GM13977 (cell line): ENCODE data around the gene PCSK1.

Experiments
- DNase-seq: peaks from one replicate; pipeline ENCODE4 v3.0.0; 2012; ENCODE audit warnings: low spot score
- in situ Hi-C: fragments of 300-500 bp; cut with MboI; formaldehyde crosslinking; loops from one replicate; pipeline ENCODE4 v1.12.0; 2022; ENCODE audit warnings: low sequenced_read_pairs, low pct_unique_long_range_greater_than_20kb, mixed read lengths, inconsistent platforms; ENCODE audit not compliant: unreplicated experiment
- TF ChIP-seq, protein P1 (sequence below): IDR thresholded peaks from 2 replicates; pipeline ENCODE4 v1.5.1; 2012; ENCODE audit warnings: mild to moderate bottlenecking, control low read depth; ENCODE audit not compliant: insufficient read depth; ENCODE audit errors: extremely low read depth, missing control alignments

PCSK1 gene

DNA sequence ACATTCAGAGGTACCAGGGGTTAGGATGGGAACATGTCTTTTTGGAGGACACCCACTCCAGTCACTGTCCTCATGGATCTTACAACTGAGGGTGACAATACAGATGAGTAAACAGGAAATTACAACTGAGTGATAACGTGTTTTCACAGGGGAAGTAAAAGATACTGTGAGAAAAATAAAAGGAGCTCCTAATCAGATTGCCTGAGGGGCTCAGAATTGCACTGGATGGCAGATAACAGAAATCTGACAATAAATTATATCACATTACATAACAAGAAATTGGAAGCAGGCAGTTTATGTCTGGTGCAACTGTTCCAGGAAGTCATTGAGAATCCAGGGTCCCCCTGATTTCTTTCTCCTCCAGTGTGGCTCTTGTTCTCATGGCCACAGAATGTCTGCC is 40.1 kb upstream of the PCSK1 start:
- in situ Hi-C loops: no loop called here
- TF ChIP-seq, protein P1, sequence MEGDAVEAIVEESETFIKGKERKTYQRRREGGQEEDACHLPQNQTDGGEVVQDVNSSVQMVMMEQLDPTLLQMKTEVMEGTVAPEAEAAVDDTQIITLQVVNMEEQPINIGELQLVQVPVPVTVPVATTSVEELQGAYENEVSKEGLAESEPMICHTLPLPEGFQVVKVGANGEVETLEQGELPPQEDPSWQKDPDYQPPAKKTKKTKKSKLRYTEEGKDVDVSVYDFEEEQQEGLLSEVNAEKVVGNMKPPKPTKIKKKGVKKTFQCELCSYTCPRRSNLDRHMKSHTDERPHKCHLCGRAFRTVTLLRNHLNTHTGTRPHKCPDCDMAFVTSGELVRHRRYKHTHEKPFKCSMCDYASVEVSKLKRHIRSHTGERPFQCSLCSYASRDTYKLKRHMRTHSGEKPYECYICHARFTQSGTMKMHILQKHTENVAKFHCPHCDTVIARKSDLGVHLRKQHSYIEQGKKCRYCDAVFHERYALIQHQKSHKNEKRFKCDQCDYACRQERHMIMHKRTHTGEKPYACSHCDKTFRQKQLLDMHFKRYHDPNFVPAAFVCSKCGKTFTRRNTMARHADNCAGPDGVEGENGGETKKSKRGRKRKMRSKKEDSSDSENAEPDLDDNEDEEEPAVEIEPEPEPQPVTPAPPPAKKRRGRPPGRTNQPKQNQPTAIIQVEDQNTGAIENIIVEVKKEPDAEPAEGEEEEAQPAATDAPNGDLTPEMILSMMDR: no peak
- no peak for DNase-seq

DNA sequence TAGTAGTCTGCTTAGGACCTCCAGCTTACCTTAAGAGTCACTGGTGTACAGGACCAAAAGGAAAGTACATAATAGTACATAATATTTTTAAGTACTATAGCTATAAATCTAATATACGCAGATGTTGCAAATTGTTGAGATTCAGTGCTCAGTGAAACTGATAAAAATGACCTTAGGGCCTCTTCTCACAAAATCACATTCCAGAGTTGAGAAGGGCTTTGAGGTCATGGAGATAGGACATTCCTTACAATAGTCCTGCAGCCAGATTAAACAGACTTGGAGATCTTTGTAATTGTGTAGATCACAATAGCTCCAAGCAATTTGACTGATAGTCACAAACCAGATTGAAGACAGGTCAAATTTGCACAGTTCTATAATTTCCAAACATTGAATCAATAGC is 37.7 kb upstream of the PCSK1 start:
- in situ Hi-C loops: no loop called here
- TF ChIP-seq, protein P1: no peak
- no peak for DNase-seq

DNA sequence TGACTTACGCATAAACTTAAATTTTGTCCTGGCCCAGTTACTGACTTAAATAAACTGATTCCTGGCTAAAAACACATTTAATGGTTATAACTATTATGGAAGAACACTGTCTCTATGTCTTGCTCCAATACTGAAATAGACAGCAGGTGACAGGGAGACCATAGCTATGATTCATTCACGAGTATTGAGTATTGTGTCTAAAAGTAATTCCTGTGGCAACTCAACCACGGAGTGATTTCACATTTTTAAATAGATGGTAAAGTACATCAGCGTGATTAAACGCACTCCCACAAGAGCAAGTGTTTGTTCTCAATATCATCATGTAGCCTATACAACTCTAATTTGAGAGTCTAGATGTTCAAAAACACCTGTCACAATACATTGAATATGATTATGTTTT is 35.9 kb upstream of the PCSK1 start:
- no peak for DNase-seq
- in situ Hi-C loops: no loop called here
- TF ChIP-seq, protein P1: no peak

DNA sequence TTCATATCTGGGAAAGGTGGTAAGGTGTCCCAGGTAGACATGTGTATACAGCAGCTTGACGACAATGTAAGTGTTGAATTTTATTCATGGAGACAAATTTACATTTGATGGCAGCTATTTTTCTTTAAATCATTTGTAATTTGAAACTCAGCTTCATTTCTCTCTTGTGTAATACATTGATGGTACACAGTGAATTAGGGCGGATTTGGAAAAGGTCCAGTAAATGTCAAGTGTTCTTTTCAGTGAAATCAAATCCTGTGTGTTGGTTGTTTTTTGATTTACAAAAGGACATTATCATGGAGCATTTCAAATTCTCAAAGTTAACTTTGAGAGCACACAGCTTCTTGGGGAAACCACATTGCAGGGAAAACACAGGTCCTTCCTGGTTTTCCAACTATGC is 30.0 kb upstream of the PCSK1 start:
- in situ Hi-C loops: no loop called here
- no peak for DNase-seq
- TF ChIP-seq, protein P1: no peak

DNA sequence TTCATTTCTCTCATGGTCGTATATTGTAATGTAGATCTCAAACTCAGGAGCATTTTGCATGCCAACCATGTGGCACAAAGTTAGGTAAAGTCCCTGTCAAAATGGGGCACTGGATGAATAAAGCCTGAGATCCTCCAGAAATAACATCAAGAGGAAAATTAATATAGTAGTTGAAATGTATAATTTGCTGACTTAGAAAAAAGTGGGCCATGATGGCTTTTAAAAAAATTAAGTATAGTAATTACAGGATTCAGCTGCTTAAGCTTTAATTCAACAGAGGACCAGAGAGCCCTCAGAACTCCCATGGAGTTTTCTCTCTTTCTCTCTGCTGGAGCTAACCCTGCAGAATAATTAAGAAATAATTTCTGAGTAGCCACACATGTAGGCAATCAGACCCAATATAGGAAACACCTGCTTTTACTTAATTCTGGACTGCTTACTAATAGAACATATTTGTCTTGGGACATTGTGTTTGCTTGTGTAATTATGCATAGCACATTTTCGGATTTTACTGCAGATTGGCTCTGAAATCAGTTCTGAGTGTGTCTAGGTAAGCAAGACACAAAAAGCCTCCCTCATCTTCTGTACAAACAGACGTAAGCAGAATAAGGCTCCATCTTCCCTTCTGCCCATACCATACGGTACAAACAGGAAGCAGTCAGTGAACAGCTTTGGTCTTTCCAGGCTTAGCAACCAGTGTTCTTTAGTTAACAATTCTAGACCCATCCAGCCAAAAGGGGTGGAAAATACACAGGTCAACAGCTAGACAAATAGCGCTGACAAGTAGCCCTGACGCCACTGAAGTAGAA is 26.5 kb upstream of the PCSK1 start:
- in situ Hi-C loops: no loop called here
- DNase-seq: no peak
- TF ChIP-seq, protein P1: no peak

DNA sequence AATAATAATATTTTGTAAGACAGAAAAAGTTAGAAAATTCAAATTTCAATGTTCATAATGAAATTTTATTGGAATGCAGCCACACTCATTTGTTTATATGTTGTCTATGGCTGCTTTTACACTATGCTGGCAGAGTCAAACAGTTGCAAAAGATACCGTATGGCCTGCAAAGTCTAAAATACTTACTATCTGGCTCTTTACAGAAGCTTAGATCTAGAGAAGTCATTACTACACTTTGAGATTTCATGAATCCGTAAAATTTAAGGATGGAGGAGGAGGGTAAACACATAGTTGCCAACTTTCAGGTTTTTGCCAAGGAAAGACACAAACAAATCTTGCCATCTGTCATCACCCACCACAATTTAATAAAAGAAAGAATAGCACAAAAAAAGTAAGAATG is 25.1 kb upstream of the PCSK1 start:
- no peak for DNase-seq
- in situ Hi-C loops: no loop called here
- TF ChIP-seq, protein P1: no peak

DNA sequence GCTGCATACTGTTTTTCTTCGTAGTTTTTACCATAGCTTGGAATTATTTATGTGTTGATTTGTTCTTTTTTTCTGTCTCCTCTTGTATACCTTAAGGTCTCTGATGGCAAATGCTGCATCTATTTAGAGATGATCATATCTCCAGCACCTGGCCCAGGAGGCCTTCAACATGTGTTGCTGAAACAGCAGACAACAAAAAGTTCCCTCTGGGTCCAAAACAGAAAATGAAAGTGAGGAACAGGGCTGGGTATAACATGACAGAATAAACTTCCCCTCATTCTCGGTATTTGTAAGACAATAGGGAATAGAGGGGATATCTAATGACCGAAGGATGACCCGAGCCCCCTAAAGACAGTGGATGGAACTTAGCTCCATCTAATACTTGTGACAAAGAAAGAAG is 22.7 kb upstream of the PCSK1 start:
- in situ Hi-C loops: no loop called here
- TF ChIP-seq, protein P1: no peak
- no peak for DNase-seq
